HL-60/S4 (cell line): ENCODE measurements around the gene GUK1.
"Not testable (repeated sequence)": the region's sequence is repeated elsewhere in the genome, so short reads cannot be mapped to it uniquely, and the experiment has no call there.

Experiments used
- in situ Hi-C: fragments of 300-500 bp; cut with MboI; formaldehyde crosslinking; loops from 2 replicates; pipeline ENCODE4 v1.14.3; 2022; ENCODE audit warnings: low sequenced_read_pairs

Gene GUK1

GRCh38 chr1:228104526-228105269 lies 35.4 kb upstream of the GUK1 start:
- in situ Hi-C loops, result no loop called here

- in situ Hi-C loops, result no loop called here
Observed at GRCh38 chr1:228105270-228105995, 34.6 kb upstream of the GUK1 start.

- in situ Hi-C loops, result no loop called here
Observed at GRCh38 chr1:228105996-228106799, 33.9 kb upstream of the GUK1 start.

GRCh38 chr1:228106800-228107054 lies 33.4 kb upstream of the GUK1 start:
- in situ Hi-C loops, result no loop called here

- in situ Hi-C loops, result no loop called here
Observed at GRCh38 chr1:228107636-228108035, 32.4 kb upstream of the GUK1 start.

GRCh38 chr1:228108055-228108690 lies 31.9 kb upstream of the GUK1 start:
- in situ Hi-C loops, result no loop called here

- in situ Hi-C loops, result no loop called here
Observed at GRCh38 chr1:228108742-228109072, 31.4 kb upstream of the GUK1 start.

- in situ Hi-C loops, result no loop called here
Observed at GRCh38 chr1:228109073-228109961, 30.8 kb upstream of the GUK1 start, which contains the start of gene MRPL55. Gene MRPL55 (minus strand): TSS chr1:228109299. CDS start chr1:228108260, 1,039 bp downstream.

- in situ Hi-C loops, result no loop called here
Observed at GRCh38 chr1:228109962-228110488, 30.1 kb upstream of the GUK1 start.

GRCh38 chr1:228110556-228110955 lies 29.5 kb upstream of the GUK1 start:
- in situ Hi-C loops, result no loop called here

- in situ Hi-C loops, result not testable (repeated sequence)
Observed at GRCh38 chr1:228111315-228111714, 28.8 kb upstream of the GUK1 start.

- in situ Hi-C loops, result no loop called here
Observed at GRCh38 chr1:228112167-228112566, 27.9 kb upstream of the GUK1 start.

GRCh38 chr1:228112617-228113016 lies 27.5 kb upstream of the GUK1 start:
- in situ Hi-C loops, result no loop called here

- in situ Hi-C loops, result no loop called here
Observed at GRCh38 chr1:228114827-228115226, 25.3 kb upstream of the GUK1 start.

- in situ Hi-C loops, result no loop called here
Observed at GRCh38 chr1:228117335-228117734, 22.7 kb upstream of the GUK1 start.

GRCh38 chr1:228118040-228118439 lies 22.0 kb upstream of the GUK1 start:
- in situ Hi-C loops, result no loop called here

- in situ Hi-C loops, result no loop called here
Observed at GRCh38 chr1:228120351-228120750, 19.7 kb upstream of the GUK1 start.

GRCh38 chr1:228120857-228121489 lies 19.1 kb upstream of the GUK1 start:
- in situ Hi-C loops, result no loop called here

- in situ Hi-C loops, result no loop called here
Observed at GRCh38 chr1:228122921-228123441, 17.1 kb upstream of the GUK1 start.
